GM19438 (cell line): ENCODE results near the gene VAT1.
"Not testable (repeated sequence)": the region's sequence is repeated elsewhere in the genome, so short reads cannot be mapped to it uniquely, and the experiment has no call there.

ENCODE experiments used
- ATAC-seq: cut with Tn5 transposase; IDR thresholded peaks from one replicate; pipeline ENCODE4 v1.9.1; 2021; ENCODE audit warnings: low read depth; ENCODE audit not compliant: unreplicated experiment

Gene VAT1

GRCh38 chr17:42975701-42976100 is 46.5 kb downstream of the VAT1 start:
- not testable (repeated sequence) for ATAC-seq

GRCh38 chr17:42975265-42975664 is 46.9 kb downstream of the VAT1 start:
- ATAC-seq, result no peak

GRCh38 chr17:42973323-42973722 is 48.9 kb downstream of the VAT1 start:
- not testable (repeated sequence) for ATAC-seq

GRCh38 chr17:42971589-42971988 is 50.6 kb downstream of the VAT1 start:
- ATAC-seq, result no peak

- ATAC-seq, result no peak
Measured at GRCh38 chr17:42969001-42969581, 53.1 kb downstream of the VAT1 start.

- ATAC-seq, result no peak
Measured at GRCh38 chr17:42967925-42968324, 54.3 kb downstream of the VAT1 start.
